Measurements from ENCODE around the gene OBSCN. TPM values are rescaled to one million over a fixed set of nuclear protein-coding genes. Genes with fewer than 3 reads are reported as not detected.
"Not testable (repeated sequence)": the region's sequence is repeated elsewhere in the genome, so short reads cannot be mapped to it uniquely, and the experiment has no call there.

Gene OBSCN
- total RNA-seq, 6 experiments from 2014 or later: 0.27 to 1.8 (median 0.53) TPM

GRCh38 chr1:228172591-228173527, 35.0 kb upstream of the OBSCN start:
- no peak for TF ChIP-seq CTCF (IDR thresholded peaks at IDR 0.05)
- Mint-ChIP-seq H3K36me3 (ENCODE audit: low read depth) (no peaks in the 10 kb centered on the region), H3K27me3 (ENCODE audit: insufficient read depth) (peaks cover 1% of the 10 kb centered on the region; the same call in 1 of the 2 replicates), H3K4me3 (no peak overlapping the region), H3K4me1 (ENCODE audit: low read depth) (0 out of 2 replicates have a peak, but pooled peaks cover 1% of the 10 kb centered on the region), H3K27ac (no peak overlapping the region), H3K9me3 (no peaks in the 10 kb centered on the region)
- no peak for DNase-seq

GRCh38 chr1:228173528-228174481, 34.0 kb upstream of the OBSCN start:
- H3K27me3 Mint-ChIP-seq (ENCODE audit: insufficient read depth); H3K4me1 Mint-ChIP-seq (ENCODE audit: low read depth); DNase-seq; H3K9me3 Mint-ChIP-seq; H3K36me3 Mint-ChIP-seq (ENCODE audit: low read depth); H3K27ac Mint-ChIP-seq; H3K4me3 Mint-ChIP-seq: not testable (repeated sequence)

- no peak for DNase-seq
- Mint-ChIP-seq H3K9me3 (no peaks in the 10 kb centered on the region), H3K36me3 (ENCODE audit: low read depth) (no peaks in the 10 kb centered on the region), H3K4me1 (ENCODE audit: low read depth) (no peaks in the 10 kb centered on the region), H3K4me3 (no peak overlapping the region), H3K27me3 (ENCODE audit: insufficient read depth) (no peaks in the 10 kb centered on the region; the same call in 1 of the 2 replicates), H3K27ac (no peak overlapping the region)
- no peak for TF ChIP-seq CTCF (IDR thresholded peaks at IDR 0.05)
These were observed 33.1 kb upstream of the OBSCN start for GRCh38 chr1:228174482-228175315.

- no peak for TF ChIP-seq CTCF (IDR thresholded peaks at IDR 0.05)
- Mint-ChIP-seq H3K4me3 (no peak overlapping the region), H3K27ac (no peak overlapping the region), H3K9me3 (no peaks in the 10 kb centered on the region), H3K27me3 (ENCODE audit: insufficient read depth) (no peaks in the 10 kb centered on the region; the same call in 1 of the 2 replicates), H3K36me3 (ENCODE audit: low read depth) (no peaks in the 10 kb centered on the region), H3K4me1 (ENCODE audit: low read depth) (no peaks in the 10 kb centered on the region)
- DNase-seq: no peak
These were observed 32.4 kb upstream of the OBSCN start for GRCh38 chr1:228175316-228176023.

DNA sequence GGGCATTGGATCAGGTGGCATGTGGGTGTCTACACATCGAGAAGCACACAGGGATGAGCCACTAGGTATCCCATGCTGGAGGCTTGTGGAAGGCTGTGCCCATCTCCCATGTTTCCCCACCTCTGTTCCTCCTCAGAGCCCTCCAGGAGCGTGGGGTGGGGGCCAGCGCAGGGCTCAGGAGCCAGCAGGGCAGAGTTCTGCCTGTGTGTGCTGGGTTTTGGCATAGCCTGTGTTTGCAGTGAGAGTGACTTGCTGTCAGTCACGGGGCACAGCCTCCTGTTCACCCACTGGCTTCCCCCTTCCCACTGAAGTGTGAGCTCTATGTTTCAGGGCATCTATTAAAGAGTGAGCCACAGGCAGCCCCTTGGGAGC, 31.8 kb upstream of the OBSCN start:
- TF ChIP-seq CTCF (IDR thresholded peaks at IDR 0.05): no peak
- Mint-ChIP-seq H3K27ac (no peak overlapping the region), H3K36me3 (ENCODE audit: low read depth) (no peaks in the 10 kb centered on the region), H3K9me3 (no peaks in the 10 kb centered on the region), H3K27me3 (ENCODE audit: insufficient read depth) (no peaks in the 10 kb centered on the region; the same call in 1 of the 2 replicates), H3K4me3 (no peak overlapping the region), H3K4me1 (ENCODE audit: low read depth) (no peaks in the 10 kb centered on the region)
- no peak for DNase-seq
